Erythroblast (primary cell): ENCODE measurements around the gene GPR32.

Source experiments
- GATA1 ChIP-seq: IDR thresholded peaks from 2 replicates; pipeline ENCODE4 v1.6.1; 2011; ENCODE audit warnings: low read depth, mild to moderate bottlenecking, control low read depth, low read length, moderate library complexity
- POLR2A ChIP-seq: IDR thresholded peaks from 2 replicates; pipeline ENCODE4 v1.6.1; 2011; ENCODE audit warnings: mild to moderate bottlenecking, low read length

GRCh38 chr19:50790396-50790795 is 20.1 kb downstream of the GPR32 start, which contains the start of gene ACP4:
- TF ChIP-seq POLR2A = no peak
- TF ChIP-seq GATA1 = no peak
